NB4 (cell line): ENCODE results near the gene ABHD13.

Experiments used
- DNase-seq: peaks from one replicate; pipeline ENCODE4 v3.0.0; 2010; ENCODE audit warnings: low read depth
- H3K4me3 ChIP-seq: one replicate; pipeline ENCODE4 v1.5.1; 2011; ENCODE audit warnings: mild to moderate bottlenecking, low read depth, low read length, moderate library complexity
- MYC ChIP-seq: IDR thresholded peaks from 2 replicates; pipeline ENCODE4 v1.6.1; 2011; ENCODE audit warnings: low read depth, low read length
- POLR2A ChIP-seq: IDR thresholded peaks from 2 replicates; pipeline ENCODE4 v1.6.1; 2011; ENCODE audit warnings: mild to moderate bottlenecking; ENCODE audit not compliant: insufficient read length; ENCODE audit errors: extremely low read depth
- TF ChIP-seq, protein P1 (sequence below): IDR thresholded peaks from one replicate; pipeline ENCODE4 v1.5.1; 2012; ENCODE audit warnings: low read depth, low read length
- TF ChIP-seq, protein P2 (sequence below): IDR thresholded peaks from 2 replicates; pipeline ENCODE4 v1.6.1; 2011; ENCODE audit warnings: low read depth, low read length

Gene ABHD13

GRCh38 chr13:108281901-108282300, 63.7 kb downstream of the ABHD13 start:
- TF ChIP-seq, protein P1, sequence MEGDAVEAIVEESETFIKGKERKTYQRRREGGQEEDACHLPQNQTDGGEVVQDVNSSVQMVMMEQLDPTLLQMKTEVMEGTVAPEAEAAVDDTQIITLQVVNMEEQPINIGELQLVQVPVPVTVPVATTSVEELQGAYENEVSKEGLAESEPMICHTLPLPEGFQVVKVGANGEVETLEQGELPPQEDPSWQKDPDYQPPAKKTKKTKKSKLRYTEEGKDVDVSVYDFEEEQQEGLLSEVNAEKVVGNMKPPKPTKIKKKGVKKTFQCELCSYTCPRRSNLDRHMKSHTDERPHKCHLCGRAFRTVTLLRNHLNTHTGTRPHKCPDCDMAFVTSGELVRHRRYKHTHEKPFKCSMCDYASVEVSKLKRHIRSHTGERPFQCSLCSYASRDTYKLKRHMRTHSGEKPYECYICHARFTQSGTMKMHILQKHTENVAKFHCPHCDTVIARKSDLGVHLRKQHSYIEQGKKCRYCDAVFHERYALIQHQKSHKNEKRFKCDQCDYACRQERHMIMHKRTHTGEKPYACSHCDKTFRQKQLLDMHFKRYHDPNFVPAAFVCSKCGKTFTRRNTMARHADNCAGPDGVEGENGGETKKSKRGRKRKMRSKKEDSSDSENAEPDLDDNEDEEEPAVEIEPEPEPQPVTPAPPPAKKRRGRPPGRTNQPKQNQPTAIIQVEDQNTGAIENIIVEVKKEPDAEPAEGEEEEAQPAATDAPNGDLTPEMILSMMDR = no peak
- TF ChIP-seq POLR2A (no peak), MYC (no peak)
- TF ChIP-seq, protein P2, sequence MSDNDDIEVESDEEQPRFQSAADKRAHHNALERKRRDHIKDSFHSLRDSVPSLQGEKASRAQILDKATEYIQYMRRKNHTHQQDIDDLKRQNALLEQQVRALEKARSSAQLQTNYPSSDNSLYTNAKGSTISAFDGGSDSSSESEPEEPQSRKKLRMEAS = no peak
- DNase-seq = peak; percentile 42
- H3K4me3 ChIP-seq = no peak overlapping the region

DNA sequence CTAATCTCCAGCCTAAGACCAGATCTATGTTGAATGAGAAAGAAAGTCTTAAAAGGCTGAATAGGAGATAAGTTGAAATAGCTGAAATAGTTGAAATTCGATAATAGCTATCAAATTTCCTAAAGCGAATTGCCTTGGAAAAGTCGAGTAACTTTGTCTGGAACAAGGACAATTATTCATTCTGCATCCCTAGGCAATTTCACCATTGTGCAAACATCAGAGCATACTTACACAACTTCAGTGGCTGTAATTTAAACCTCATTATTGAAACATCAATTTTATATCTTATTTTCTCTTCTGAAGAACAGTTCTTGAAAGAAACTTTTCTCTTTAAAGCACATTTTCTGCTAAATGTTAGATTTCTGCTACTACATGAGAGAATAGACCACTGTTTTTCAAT, 64.9 kb downstream of the ABHD13 start:
- no peak overlapping the region for H3K4me3 ChIP-seq
- TF ChIP-seq, protein P2 = no peak
- TF ChIP-seq, protein P1 = no peak
- TF ChIP-seq POLR2A (no peak), MYC (no peak)
- no peak for DNase-seq
